ENCODE measurements around the gene JPT1. TPM values are rescaled to one million over a fixed set of nuclear protein-coding genes. Genes with fewer than 3 reads are reported as not detected.
A peak's percentile ranks its signal among the peaks of the same experiment; 100 is the strongest.
"Not testable (repeated sequence)": the region's sequence is repeated elsewhere in the genome, so short reads cannot be mapped to it uniquely, and the experiment has no call there.

The JPT1 gene
- 10 to 100 TPM; 20.1 to 22.3 TPM for total RNA-seq
- long read RNA-seq, donor 1, partial matches to known transcripts, result 0 of 1 reads
- long read RNA-seq, donor 1, other reads (novel, unspliced or antisense), result 1 of 1 reads
- long read RNA-seq, donor 2, partial matches to known transcripts, result 0 of 4 reads
- long read RNA-seq, donor 2, other reads (novel, unspliced or antisense), result 4 of 4 reads

GRCh38 chr17:75154195-75155106, at the start of gene JPT1:
Gene JPT1 (minus strand): TSS chr17:75154512. CDS start chr17:75154397, 115 bp downstream.
- DNase-seq (ENCODE audit: low spot score), result peak; percentile 99
- intact Hi-C loops (cut with DNase I), result no loop called here

- no peak for DNase-seq (ENCODE audit: low spot score)
- intact Hi-C loops (cut with DNase I), result loop anchor here (10.0 kb wide), 3 partner anchors 135 to 215 kb away; partner anchors contain the start of genes ATP5PD (in 1 of the 2), CDR2L (in 1 of the 2) and KCTD2 (in 1 of the 2)
These were observed 45.7 kb upstream of the JPT1 start for GRCh38 chr17:75199886-75200618.

GRCh38 chr17:75194879-75195278, 40.6 kb upstream of the JPT1 start:
- no peak for DNase-seq (ENCODE audit: low spot score)
- intact Hi-C loops (cut with DNase I), result no loop called here

GRCh38 chr17:75191584-75191983, 37.3 kb upstream of the JPT1 start:
- intact Hi-C loops (cut with DNase I), result no loop called here
- DNase-seq (ENCODE audit: low spot score), result no peak

GRCh38 chr17:75188614-75189013, 34.3 kb upstream of the JPT1 start:
- intact Hi-C loops (cut with DNase I), result loop anchor here in 1 of 2 donors (10.0 kb wide), 1 partner anchor 84 kb away; the partner anchor contains the start of gene ARMC7
- no peak for DNase-seq (ENCODE audit: low spot score)

- no peak for DNase-seq (ENCODE audit: low spot score)
- intact Hi-C loops (cut with DNase I), result loop anchor here in 1 of 2 donors (10.0 kb wide), 1 partner anchor 79 kb away; the partner anchor contains the start of gene ARMC7
These were observed 29.9 kb upstream of the JPT1 start for GRCh38 chr17:75183999-75184884.

- peak; percentile 98 for DNase-seq (ENCODE audit: low spot score)
- intact Hi-C loops (cut with DNase I), result loop anchor here in 1 of 2 donors (10.0 kb wide), 1 partner anchor 78 kb away; the partner anchor contains the start of gene ARMC7
These were observed 28.5 kb upstream of the JPT1 start, which contains the start of gene SUMO2 for GRCh38 chr17:75182569-75183436. Gene SUMO2 (minus strand): TSS chr17:75182959. CDS start chr17:75182834, 125 bp downstream.

- DNase-seq (ENCODE audit: low spot score), result peak; percentile 91
- intact Hi-C loops (cut with DNase I), result loop anchor here in 1 of 2 donors (10.0 kb wide), 1 partner anchor 77 kb away; the partner anchor contains the start of gene ARMC7
These were observed 27.9 kb upstream of the JPT1 start for GRCh38 chr17:75182319-75182568.

GRCh38 chr17:75181608-75182318, 27.5 kb upstream of the JPT1 start:
- DNase-seq (ENCODE audit: low spot score), result no peak
- intact Hi-C loops (cut with DNase I), result loop anchor here in 1 of 2 donors (10.0 kb wide), 1 partner anchor 77 kb away; the partner anchor contains the start of gene ARMC7

- DNase-seq (ENCODE audit: low spot score), result no peak
- intact Hi-C loops (cut with DNase I), result loop anchor here in 1 of 2 donors (10.0 kb wide), 1 partner anchor 76 kb away; the partner anchor contains the start of gene ARMC7
These were observed 26.8 kb upstream of the JPT1 start for GRCh38 chr17:75181110-75181509.

- intact Hi-C loops (cut with DNase I), result loop anchor here in 1 of 2 donors (10.0 kb wide), 1 partner anchor 64 kb away; no protein-coding TSS in a partner anchor
These were observed 24.1 kb upstream of the JPT1 start for GRCh38 chr17:75178453-75178852.

GRCh38 chr17:75176625-75177024, 22.3 kb upstream of the JPT1 start:
- no peak for DNase-seq (ENCODE audit: low spot score)
- intact Hi-C loops (cut with DNase I), result loop anchor here in 1 of 2 donors (10.0 kb wide), 1 partner anchor 62 kb away; no protein-coding TSS in a partner anchor

More at GRCh38 chr17:75178453-75178852, 24.1 kb upstream of the JPT1 start:
- DNase-seq (ENCODE audit: low spot score), result no peak

GRCh38 chr17:75174996-75175395, 20.7 kb upstream of the JPT1 start:
- intact Hi-C loops (cut with DNase I), result loop anchor here in 1 of 2 donors (10.0 kb wide), 1 partner anchor 60 kb away; no protein-coding TSS in a partner anchor
- DNase-seq (ENCODE audit: low spot score), result no peak

GRCh38 chr17:75173526-75173925, 19.2 kb upstream of the JPT1 start:
- intact Hi-C loops (cut with DNase I), result loop anchor here in 1 of 2 donors (10.0 kb wide), 1 partner anchor 59 kb away; no protein-coding TSS in a partner anchor
- DNase-seq (ENCODE audit: low spot score), result no peak

- intact Hi-C loops (cut with DNase I), result no loop called here
- DNase-seq (ENCODE audit: low spot score), result no peak
These were observed 14.7 kb upstream of the JPT1 start for GRCh38 chr17:75168998-75169397.

- intact Hi-C loops (cut with DNase I); DNase-seq (ENCODE audit: low spot score): not testable (repeated sequence)
These were observed 10.3 kb upstream of the JPT1 start for GRCh38 chr17:75164606-75165005.

All from posterior vena cava (tissue), 2 donors.